WTC11 (cell line): Measurements from ENCODE around the gene OR6K2. TPM values are rescaled to one million over a fixed set of nuclear protein-coding genes. Genes with fewer than 3 reads are reported as not detected.

Experiments
- ATAC-seq: fragments of 200-7000 bp; cut with Tn5 transposase; 2 replicates; pipeline ENCODE4 v1.10.0; 2021; ENCODE audit warnings: mild to moderate bottlenecking, moderate library complexity
- CTCF ChIA-PET: fragments of 300-600 bp; sonication (Branson Sonifier 250); formaldehyde crosslinking; loops from one replicate; lab custom pipeline; 2021; ENCODE audit warnings: antibody characterized with exemption; lab: Charles Lee
- POLR2A ChIA-PET: fragments of 350-600 bp; sonication (Branson Sonifier 250); formaldehyde crosslinking; loops from one replicate; lab custom pipeline; 2021; ENCODE audit warnings: antibody characterized with exemption; lab: Charles Lee
- DNase-seq: peaks from one replicate; pipeline ENCODE4 v3.0.0; 2021; ENCODE audit warnings: low spot score
- H3K27ac Mint-ChIP-seq: 2 replicates; pipeline ENCODE4 v1.8.0; 2021; ENCODE audit warnings: mixed read lengths
- H3K27me3 Mint-ChIP-seq: 2 replicates; pipeline ENCODE4 v1.8.0; 2021; ENCODE audit warnings: low read depth, mild to moderate bottlenecking, moderate library complexity, mixed read lengths
- H3K36me3 Mint-ChIP-seq: 2 replicates; pipeline ENCODE4 v1.8.0; 2021; ENCODE audit warnings: mixed read lengths
- H3K4me1 Mint-ChIP-seq: 2 replicates; pipeline ENCODE4 v1.8.0; 2022; ENCODE audit warnings: mixed read lengths
- H3K4me3 Mint-ChIP-seq: 2 replicates; pipeline ENCODE4 v1.8.0; 2021; ENCODE audit warnings: mild to moderate bottlenecking, moderate library complexity, mixed read lengths
- H3K9me3 Mint-ChIP-seq: 2 replicates; pipeline ENCODE4 v1.8.0; 2021; ENCODE audit warnings: mixed read lengths
- CBFB ChIP-seq: sonication (generic); formaldehyde crosslinking; IDR thresholded peaks from 2 replicates; pipeline ENCODE4 v1.8.1; 2022; ENCODE audit warnings: mild to moderate bottlenecking, low read depth, missing genetic modification reagents
- FOXP1 ChIP-seq: sonication (generic); formaldehyde crosslinking; IDR thresholded peaks from 2 replicates; pipeline ENCODE4 v1.8.0; 2022; ENCODE audit warnings: missing genetic modification reagents, mild to moderate bottlenecking, moderate library complexity, borderline replicate concordance
- FOXP4 ChIP-seq: sonication (generic); formaldehyde crosslinking; IDR thresholded peaks from 2 replicates; pipeline ENCODE4 v1.8.0; 2022; ENCODE audit warnings: mild to moderate bottlenecking, missing genetic modification reagents
- IRF1 ChIP-seq: sonication (generic); formaldehyde crosslinking; IDR thresholded peaks from 2 replicates; pipeline ENCODE4 v1.8.0; 2023; ENCODE audit warnings: missing genetic modification reagents
- MLX ChIP-seq: sonication (generic); formaldehyde crosslinking; IDR thresholded peaks from 2 replicates; pipeline ENCODE4 v1.8.1; 2023; ENCODE audit warnings: mild to moderate bottlenecking, missing genetic modification reagents, moderate library complexity
- NFE2L1 ChIP-seq: sonication (generic); formaldehyde crosslinking; IDR thresholded peaks from 2 replicates; pipeline ENCODE4 v1.8.1; 2023; ENCODE audit warnings: missing genetic modification reagents
- NFYB ChIP-seq: sonication (generic); formaldehyde crosslinking; conservative IDR thresholded peaks from 2 replicates; pipeline ENCODE4 v1.8.0; 2022; ENCODE audit warnings: low read depth, missing genetic modification reagents
- RELA ChIP-seq: sonication (generic); formaldehyde crosslinking; IDR thresholded peaks from 2 replicates; pipeline ENCODE4 v1.8.1; 2022; ENCODE audit warnings: missing genetic modification reagents, mild to moderate bottlenecking, borderline replicate concordance
- SOX15 ChIP-seq: fragments of 250-450 bp; sonication (Bioruptor Pico); IDR thresholded peaks from 2 replicates; pipeline ENCODE4 v1.9.0; 2021; ENCODE audit warnings: mild to moderate bottlenecking
- TEAD4 ChIP-seq: sonication (generic); formaldehyde crosslinking; IDR thresholded peaks from 2 replicates; pipeline ENCODE4 v1.8.0; 2022; ENCODE audit warnings: mild to moderate bottlenecking, missing genetic modification reagents
- ZNF138 ChIP-seq: sonication (generic); formaldehyde crosslinking; conservative IDR thresholded peaks from 2 replicates; pipeline ENCODE4 v1.8.1; 2022; ENCODE audit warnings: mild to moderate bottlenecking, moderate library complexity, missing genetic modification reagents
- ZNF232 ChIP-seq: sonication (generic); formaldehyde crosslinking; IDR thresholded peaks from 2 replicates; pipeline ENCODE4 v1.8.0; 2022; ENCODE audit warnings: mild to moderate bottlenecking, missing genetic modification reagents
- ZNF317 ChIP-seq: sonication (generic); formaldehyde crosslinking; IDR thresholded peaks from 2 replicates; pipeline ENCODE4 v1.8.1; 2023; ENCODE audit warnings: low read depth, mild to moderate bottlenecking, moderate library complexity, missing genetic modification reagents, borderline replicate concordance
- ZNF512 ChIP-seq: sonication (generic); formaldehyde crosslinking; IDR thresholded peaks from 2 replicates; pipeline ENCODE4 v1.8.1; 2022; ENCODE audit warnings: missing genetic modification reagents, borderline replicate concordance
- ZSCAN18 ChIP-seq: fragments of 250-450 bp; sonication (Bioruptor Pico); IDR thresholded peaks from 2 replicates; pipeline ENCODE4 v2.1.2; 2022; ENCODE audit warnings: mild to moderate bottlenecking, moderate library complexity
- total RNA-seq: library from RNA; stranded (reverse); gene quantifications from 3 replicates; pipeline ENCODE4 v1.2.3, GENCODE V29; 2021
- TF ChIP-seq, protein P1 (sequence below): sonication (generic); formaldehyde crosslinking; IDR thresholded peaks from 2 replicates; pipeline ENCODE4 v1.8.0; 2022; ENCODE audit warnings: mild to moderate bottlenecking, missing genetic modification reagents
- TF ChIP-seq, protein P2 (sequence below): sonication (generic); formaldehyde crosslinking; IDR thresholded peaks from 2 replicates; pipeline ENCODE4 v1.8.1; 2022; ENCODE audit warnings: mild to moderate bottlenecking, moderate library complexity, missing genetic modification reagents
- TF ChIP-seq, protein P3 (sequence below): sonication (generic); formaldehyde crosslinking; IDR thresholded peaks from 2 replicates; pipeline ENCODE4 v1.8.1; 2023; ENCODE audit warnings: mild to moderate bottlenecking, missing genetic modification reagents
- TF ChIP-seq, protein P4 (sequence below): fragments of 250-450 bp; sonication (Bioruptor Pico); conservative IDR thresholded peaks from 2 replicates; pipeline ENCODE4 v1.9.0; 2021; ENCODE audit warnings: mild to moderate bottlenecking

The OR6K2 gene
- total RNA-seq, 1 experiment from 2014 or later = not detected

GRCh38 chr1:158706096-158706495, 5.6 kb upstream of the OR6K2 start:
- CTCF ChIA-PET = no interaction called here

GRCh38 chr1:158694596-158694995, 5.9 kb downstream of the OR6K2 start:
- DNase-seq (no peak), ATAC-seq (no peak)
- 0 out of 2 replicates have a peak, but pooled peaks cover 2% of the 10 kb centered on the region for H3K27me3 Mint-ChIP-seq
- peaks cover 4% of the 10 kb centered on the region for H3K9me3 Mint-ChIP-seq
- TF ChIP-seq ZNF232 (CRISPR knock-in tag) (no peak), FOXP1 (CRISPR knock-in tag) (no peak), SOX15 (CRISPR knock-in tag) (no peak), ZNF317 (CRISPR knock-in tag) (no peak), FOXP4 (CRISPR knock-in tag) (no peak), NFYB (CRISPR knock-in tag) (no peak), TEAD4 (CRISPR knock-in tag) (no peak), ZNF138 (CRISPR knock-in tag) (no peak), ZSCAN18 (CRISPR knock-in tag) (no peak), MLX (CRISPR knock-in tag) (no peak)
- TF ChIP-seq, protein P1, sequence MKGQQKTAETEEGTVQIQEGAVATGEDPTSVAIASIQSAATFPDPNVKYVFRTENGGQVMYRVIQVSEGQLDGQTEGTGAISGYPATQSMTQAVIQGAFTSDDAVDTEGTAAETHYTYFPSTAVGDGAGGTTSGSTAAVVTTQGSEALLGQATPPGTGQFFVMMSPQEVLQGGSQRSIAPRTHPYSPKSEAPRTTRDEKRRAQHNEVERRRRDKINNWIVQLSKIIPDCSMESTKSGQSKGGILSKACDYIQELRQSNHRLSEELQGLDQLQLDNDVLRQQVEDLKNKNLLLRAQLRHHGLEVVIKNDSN (CRISPR knock-in tag) = no peak
- TF ChIP-seq, protein P2, sequence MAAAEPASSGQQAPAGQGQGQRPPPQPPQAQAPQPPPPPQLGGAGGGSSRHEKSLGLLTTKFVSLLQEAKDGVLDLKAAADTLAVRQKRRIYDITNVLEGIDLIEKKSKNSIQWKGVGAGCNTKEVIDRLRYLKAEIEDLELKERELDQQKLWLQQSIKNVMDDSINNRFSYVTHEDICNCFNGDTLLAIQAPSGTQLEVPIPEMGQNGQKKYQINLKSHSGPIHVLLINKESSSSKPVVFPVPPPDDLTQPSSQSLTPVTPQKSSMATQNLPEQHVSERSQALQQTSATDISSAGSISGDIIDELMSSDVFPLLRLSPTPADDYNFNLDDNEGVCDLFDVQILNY = no peak
- TF ChIP-seq, protein P3, sequence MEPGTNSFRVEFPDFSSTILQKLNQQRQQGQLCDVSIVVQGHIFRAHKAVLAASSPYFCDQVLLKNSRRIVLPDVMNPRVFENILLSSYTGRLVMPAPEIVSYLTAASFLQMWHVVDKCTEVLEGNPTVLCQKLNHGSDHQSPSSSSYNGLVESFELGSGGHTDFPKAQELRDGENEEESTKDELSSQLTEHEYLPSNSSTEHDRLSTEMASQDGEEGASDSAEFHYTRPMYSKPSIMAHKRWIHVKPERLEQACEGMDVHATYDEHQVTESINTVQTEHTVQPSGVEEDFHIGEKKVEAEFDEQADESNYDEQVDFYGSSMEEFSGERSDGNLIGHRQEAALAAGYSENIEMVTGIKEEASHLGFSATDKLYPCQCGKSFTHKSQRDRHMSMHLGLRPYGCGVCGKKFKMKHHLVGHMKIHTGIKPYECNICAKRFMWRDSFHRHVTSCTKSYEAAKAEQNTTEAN (CRISPR knock-in tag) = no peak
- H3K4me3 Mint-ChIP-seq = no peak overlapping the region
- ChIA-PET POLR2A (no interaction called here), CTCF (no interaction called here)
- no peaks in the 10 kb centered on the region for H3K36me3 Mint-ChIP-seq
- H3K27ac Mint-ChIP-seq = no peak overlapping the region
- H3K4me1 Mint-ChIP-seq = no peaks in the 10 kb centered on the region

More at GRCh38 chr1:158706096-158706495, 5.6 kb upstream of the OR6K2 start:
- H3K9me3 Mint-ChIP-seq = no peaks in the 10 kb centered on the region
- ATAC-seq (peak; percentile 53; the same call in 1 of the 2 replicates), DNase-seq (no peak)
- 0 out of 2 replicates have a peak, but pooled peaks cover 4% of the 10 kb centered on the region for H3K4me1 Mint-ChIP-seq
- TF ChIP-seq CBFB (CRISPR knock-in tag) = no peak
- TF ChIP-seq NFE2L1 (CRISPR knock-in tag) = no peak
- TF ChIP-seq IRF1 (CRISPR knock-in tag) = no peak
- no peak for TF ChIP-seq RELA (CRISPR knock-in tag)
- TF ChIP-seq, protein P4, sequence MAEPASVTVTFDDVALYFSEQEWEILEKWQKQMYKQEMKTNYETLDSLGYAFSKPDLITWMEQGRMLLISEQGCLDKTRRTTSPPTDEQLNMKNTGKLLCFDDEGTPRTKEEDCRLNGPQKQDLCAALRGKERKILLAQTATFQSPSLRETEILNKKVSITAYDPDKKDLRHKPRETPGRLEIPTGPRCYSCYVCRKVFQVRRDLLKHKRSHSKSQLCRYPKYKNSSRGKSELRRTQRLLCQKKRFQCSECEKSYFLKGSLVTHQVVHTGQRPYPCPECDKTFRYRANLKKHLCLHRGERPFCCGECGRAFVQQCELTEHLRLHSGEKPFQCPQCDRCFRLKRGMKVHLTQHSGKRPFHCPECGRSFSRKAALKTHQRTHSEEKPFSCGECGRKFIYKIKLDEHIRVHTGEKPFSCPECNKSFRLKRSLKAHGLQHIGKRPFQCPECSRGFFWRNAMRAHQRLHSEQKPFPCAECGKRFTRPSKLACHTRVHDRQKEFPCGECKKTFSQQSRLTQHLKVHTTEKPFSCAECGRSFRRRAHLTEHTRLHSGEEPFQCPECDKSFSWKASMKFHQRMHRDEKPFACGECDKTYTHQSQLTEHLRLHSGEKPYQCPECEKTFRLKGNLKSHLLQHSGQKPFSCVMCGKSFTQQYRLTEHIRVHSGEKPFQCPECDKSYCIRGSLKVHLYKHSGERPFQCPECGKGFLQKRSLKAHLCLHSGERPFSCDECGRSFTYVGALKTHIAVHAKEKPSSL (CRISPR knock-in tag) = no peak
- TF ChIP-seq ZNF512 = no peak
- no peaks in the 10 kb centered on the region for H3K36me3 Mint-ChIP-seq
- H3K27me3 Mint-ChIP-seq = no peaks in the 10 kb centered on the region
- no peak overlapping the region for H3K4me3 Mint-ChIP-seq
- POLR2A ChIA-PET = no interaction called here
- H3K27ac Mint-ChIP-seq = no peak overlapping the region
